ENCODE data around the gene PRKAR2B.

DNA sequence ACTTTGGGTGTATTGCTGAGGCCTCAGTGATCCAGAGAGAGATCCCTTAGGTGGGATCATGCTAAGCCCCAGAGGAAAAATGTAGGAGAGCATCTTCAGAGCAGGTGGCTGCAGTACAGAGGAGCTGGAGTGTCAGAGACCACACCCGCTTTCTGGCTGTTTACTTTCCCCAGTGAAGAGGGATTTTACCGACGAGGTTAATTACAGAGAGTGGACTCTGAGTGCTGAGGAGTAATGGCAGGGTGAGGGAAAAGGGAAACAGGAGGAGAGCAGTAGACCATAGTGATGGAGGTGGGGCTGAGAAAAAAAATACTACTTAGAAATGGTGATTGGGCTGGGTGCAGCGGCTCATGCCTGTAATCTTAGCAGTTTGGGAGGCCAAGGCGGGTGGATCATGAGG lies 81.0 kb downstream of the PRKAR2B start:
- TF ChIP-seq, protein P1, sequence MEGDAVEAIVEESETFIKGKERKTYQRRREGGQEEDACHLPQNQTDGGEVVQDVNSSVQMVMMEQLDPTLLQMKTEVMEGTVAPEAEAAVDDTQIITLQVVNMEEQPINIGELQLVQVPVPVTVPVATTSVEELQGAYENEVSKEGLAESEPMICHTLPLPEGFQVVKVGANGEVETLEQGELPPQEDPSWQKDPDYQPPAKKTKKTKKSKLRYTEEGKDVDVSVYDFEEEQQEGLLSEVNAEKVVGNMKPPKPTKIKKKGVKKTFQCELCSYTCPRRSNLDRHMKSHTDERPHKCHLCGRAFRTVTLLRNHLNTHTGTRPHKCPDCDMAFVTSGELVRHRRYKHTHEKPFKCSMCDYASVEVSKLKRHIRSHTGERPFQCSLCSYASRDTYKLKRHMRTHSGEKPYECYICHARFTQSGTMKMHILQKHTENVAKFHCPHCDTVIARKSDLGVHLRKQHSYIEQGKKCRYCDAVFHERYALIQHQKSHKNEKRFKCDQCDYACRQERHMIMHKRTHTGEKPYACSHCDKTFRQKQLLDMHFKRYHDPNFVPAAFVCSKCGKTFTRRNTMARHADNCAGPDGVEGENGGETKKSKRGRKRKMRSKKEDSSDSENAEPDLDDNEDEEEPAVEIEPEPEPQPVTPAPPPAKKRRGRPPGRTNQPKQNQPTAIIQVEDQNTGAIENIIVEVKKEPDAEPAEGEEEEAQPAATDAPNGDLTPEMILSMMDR (IDR thresholded peaks at IDR 0.05; ENCODE audit: low read depth, low read length), result no peak
- TF ChIP-seq POLR2A (IDR thresholded peaks at IDR 0.05; ENCODE audit: extremely low read depth, insufficient read length) (no peak), MYC (IDR thresholded peaks at IDR 0.05; ENCODE audit: low read depth, low read length) (no peak), MAX (IDR thresholded peaks at IDR 0.05; ENCODE audit: low read depth, low read length) (no peak)

Measured in NB4 (cell line).